SK-N-SH treated with all-trans-retinoic acid at 6 μM for 48 hours (cell line): ENCODE measurements around the gene MTERF1.

ENCODE experiments used
- ATAC-seq: fragments of 200-7000 bp; cut with Tn5 transposase; 3 replicates; pipeline ENCODE4 v1.9.1; 2020; ENCODE audit warnings: mild to moderate bottlenecking, moderate library complexity
- BACH2 ChIP-seq: fragments of 250-450 bp; sonication (Bioruptor Pico); IDR thresholded peaks from 2 replicates; pipeline ENCODE4 v1.9.0; 2021; ENCODE audit warnings: mild to moderate bottlenecking, borderline replicate concordance
- CSDC2 ChIP-seq: fragments of 250-450 bp; sonication (Bioruptor Pico); IDR thresholded peaks from 2 replicates; pipeline ENCODE4 v1.5.0; 2020; ENCODE audit warnings: mild to moderate bottlenecking, moderate library complexity
- ESRRG ChIP-seq: fragments of 250-450 bp; sonication (Bioruptor Pico); IDR thresholded peaks from 2 replicates; pipeline ENCODE4 v1.6.1; 2021; ENCODE audit warnings: mild to moderate bottlenecking
- GLIS3 ChIP-seq: fragments of 250-450 bp; sonication (Bioruptor Pico); IDR thresholded peaks from 2 replicates; pipeline ENCODE4 v1.5.0; 2020; ENCODE audit warnings: mild to moderate bottlenecking, moderate library complexity
- ISL1 ChIP-seq: fragments of 250-450 bp; sonication (Bioruptor Pico); IDR thresholded peaks from 2 replicates; pipeline ENCODE4 v2.1.2; 2022; ENCODE audit warnings: mild to moderate bottlenecking, moderate library complexity
- OSR1 ChIP-seq: fragments of 250-450 bp; sonication (Bioruptor Pico); IDR thresholded peaks from 2 replicates; pipeline ENCODE4 v1.8.0; 2022; ENCODE audit warnings: moderate library complexity, mild to moderate bottlenecking, inconsistent platforms
- PPARA ChIP-seq: fragments of 250-450 bp; sonication (Bioruptor Pico); IDR thresholded peaks from 2 replicates; pipeline ENCODE4 v1.5.0; 2020; ENCODE audit warnings: mild to moderate bottlenecking, borderline replicate concordance
- RARB ChIP-seq: fragments of 250-450 bp; sonication (Bioruptor Pico); IDR thresholded peaks from 2 replicates; pipeline ENCODE4 v1.8.0; 2021; ENCODE audit warnings: mild to moderate bottlenecking, moderate library complexity
- SNAI2 ChIP-seq: fragments of 250-450 bp; sonication (Bioruptor Pico); IDR thresholded peaks from 2 replicates; pipeline ENCODE4 v1.5.0; 2020; ENCODE audit warnings: mild to moderate bottlenecking, moderate library complexity
- TCF4 ChIP-seq: fragments of 250-450 bp; sonication (Bioruptor Pico); IDR thresholded peaks from 2 replicates; pipeline ENCODE4 v1.8.0; 2021; ENCODE audit warnings: mild to moderate bottlenecking, moderate library complexity, borderline replicate concordance
- TOX ChIP-seq: fragments of 250-450 bp; sonication (Bioruptor Pico); IDR thresholded peaks from 2 replicates; pipeline ENCODE4 v1.8.0; 2021; ENCODE audit warnings: mild to moderate bottlenecking, moderate library complexity, borderline replicate concordance
- ZC3H10 ChIP-seq: fragments of 250-450 bp; sonication (Bioruptor Pico); IDR thresholded peaks from 2 replicates; pipeline ENCODE4 v1.5.1; 2021; ENCODE audit warnings: mild to moderate bottlenecking, moderate library complexity
- ZFP3 ChIP-seq: fragments of 250-450 bp; sonication (Bioruptor Pico); IDR thresholded peaks from 2 replicates; pipeline ENCODE4 v1.5.0; 2020; ENCODE audit warnings: mild to moderate bottlenecking, moderate library complexity
- ZFP30 ChIP-seq: fragments of 450-650 bp; formaldehyde crosslinking; IDR thresholded peaks from 2 replicates; pipeline ENCODE4 v1.5.0; 2022; ENCODE audit warnings: mild to moderate bottlenecking, moderate library complexity
- ZNF565 ChIP-seq: fragments of 450-650 bp; formaldehyde crosslinking; conservative IDR thresholded peaks from 2 replicates; pipeline ENCODE4 v1.5.0; 2020; ENCODE audit warnings: low read depth, mild to moderate bottlenecking, moderate library complexity
- ZNF70 ChIP-seq: fragments of 450-650 bp; formaldehyde crosslinking; IDR thresholded peaks from 2 replicates; pipeline ENCODE4 v1.5.0; 2020; ENCODE audit warnings: mild to moderate bottlenecking, moderate library complexity
- ZNF8 ChIP-seq: fragments of 450-650 bp; formaldehyde crosslinking; IDR thresholded peaks from 2 replicates; pipeline ENCODE4 v1.5.0; 2020; ENCODE audit warnings: mild to moderate bottlenecking, moderate library complexity
- TF ChIP-seq, protein P1 (sequence below): fragments of 250-450 bp; sonication (Bioruptor Pico); IDR thresholded peaks from 2 replicates; pipeline ENCODE4 v1.5.1; 2020; ENCODE audit warnings: low read depth, mild to moderate bottlenecking, moderate library complexity
- TF ChIP-seq, protein P2 (sequence below): fragments of 250-450 bp; sonication (Bioruptor Pico); IDR thresholded peaks from 2 replicates; pipeline ENCODE4 v1.8.0; 2020; ENCODE audit warnings: mild to moderate bottlenecking, moderate library complexity, borderline replicate concordance
- TF ChIP-seq, protein P3 (sequence below): fragments of 250-450 bp; sonication (Bioruptor Pico); IDR thresholded peaks from 2 replicates; pipeline ENCODE4 v1.8.0; 2021; ENCODE audit warnings: low read depth, mild to moderate bottlenecking, moderate library complexity, borderline replicate concordance
- TF ChIP-seq, protein P4 (sequence below): fragments of 250-450 bp; sonication (Bioruptor Pico); IDR thresholded peaks from 2 replicates; pipeline ENCODE4 v1.5.0; 2020; ENCODE audit warnings: mild to moderate bottlenecking, moderate library complexity
- TF ChIP-seq, protein P5 (sequence below): fragments of 250-450 bp; sonication (Bioruptor Pico); IDR thresholded peaks from 2 replicates; pipeline ENCODE4 v1.5.1; 2021; ENCODE audit warnings: mild to moderate bottlenecking, moderate library complexity

The MTERF1 gene

DNA sequence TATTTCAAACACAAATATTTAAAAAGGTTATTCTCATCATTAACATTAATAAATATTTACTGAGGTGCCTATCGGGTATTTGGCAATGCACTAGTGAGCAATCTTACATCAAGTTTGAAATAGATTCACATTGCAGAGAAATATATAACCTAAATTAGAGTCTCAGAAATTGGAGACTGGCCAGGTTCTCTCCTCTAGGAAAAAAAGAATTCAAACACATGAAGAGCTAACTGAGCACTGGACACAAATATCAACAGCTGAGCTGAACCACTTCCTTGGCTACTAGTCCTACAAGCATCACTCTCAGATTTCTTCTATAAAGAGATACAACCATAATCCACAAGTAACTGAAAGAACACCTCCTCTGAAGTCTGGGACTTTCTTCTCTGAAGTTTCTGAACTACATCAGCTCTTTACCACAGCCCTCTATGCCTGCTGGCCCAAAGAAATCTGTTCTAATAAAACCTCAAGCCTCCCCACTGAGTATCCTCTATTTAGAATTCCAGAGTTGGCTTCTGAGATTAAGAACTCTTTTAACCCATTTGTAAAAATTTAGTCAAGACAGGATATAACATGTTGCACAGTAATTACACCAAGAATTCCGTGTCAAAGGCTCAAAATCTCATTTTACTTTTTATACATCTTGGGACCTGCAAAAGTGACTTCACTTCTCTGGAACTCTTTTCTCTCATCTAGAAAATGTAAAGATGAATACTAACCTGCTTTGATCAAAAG, 45.2 kb downstream of the MTERF1 start:
- ATAC-seq: no peak
- TF ChIP-seq, protein P1, sequence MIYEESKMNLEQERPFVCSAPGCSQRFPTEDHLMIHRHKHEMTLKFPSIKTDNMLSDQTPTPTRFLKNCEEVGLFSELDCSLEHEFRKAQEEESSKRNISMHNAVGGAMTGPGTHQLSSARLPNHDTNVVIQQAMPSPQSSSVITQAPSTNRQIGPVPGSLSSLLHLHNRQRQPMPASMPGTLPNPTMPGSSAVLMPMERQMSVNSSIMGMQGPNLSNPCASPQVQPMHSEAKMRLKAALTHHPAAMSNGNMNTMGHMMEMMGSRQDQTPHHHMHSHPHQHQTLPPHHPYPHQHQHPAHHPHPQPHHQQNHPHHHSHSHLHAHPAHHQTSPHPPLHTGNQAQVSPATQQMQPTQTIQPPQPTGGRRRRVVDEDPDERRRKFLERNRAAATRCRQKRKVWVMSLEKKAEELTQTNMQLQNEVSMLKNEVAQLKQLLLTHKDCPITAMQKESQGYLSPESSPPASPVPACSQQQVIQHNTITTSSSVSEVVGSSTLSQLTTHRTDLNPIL: no peak
- TF ChIP-seq, all 23 proteins: peak for 0

DNA sequence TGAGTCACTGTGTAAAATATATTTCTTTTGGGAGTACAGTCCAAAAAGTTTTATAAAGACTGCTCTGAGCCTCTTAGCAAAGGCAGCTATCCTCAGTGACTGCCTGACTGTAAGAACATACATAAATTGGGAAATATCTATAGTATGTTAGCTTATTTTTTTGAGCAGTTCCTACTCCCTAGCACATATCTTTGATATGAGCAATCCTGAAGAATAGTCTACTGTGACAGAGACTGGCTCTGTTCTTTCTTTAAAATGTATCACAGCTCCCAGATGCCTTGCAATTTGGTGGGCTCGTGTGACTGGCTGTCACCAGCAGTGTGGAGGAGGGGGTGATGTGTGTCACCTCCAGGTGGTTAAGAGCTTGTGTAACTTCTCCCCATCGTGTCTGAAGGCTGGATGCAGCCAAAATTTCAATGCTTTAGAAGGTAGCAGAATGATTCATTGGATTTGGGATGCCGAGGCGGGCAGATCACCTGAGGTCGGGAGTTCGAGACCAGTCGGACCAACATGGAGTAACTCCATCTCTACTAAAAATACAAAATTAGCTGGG, 47.9 kb downstream of the MTERF1 start:
- ATAC-seq: no peak
- TF ChIP-seq ZFP30 (CRISPR knock-in tag) (no peak), CSDC2 (CRISPR knock-in tag) (no peak), ISL1 (CRISPR knock-in tag) (no peak), TCF4 (CRISPR knock-in tag) (no peak), GLIS3 (CRISPR knock-in tag) (no peak), ZNF565 (CRISPR knock-in tag) (no peak), BACH2 (no peak), PPARA (CRISPR knock-in tag) (no peak), RARB (no peak), ZNF70 (CRISPR knock-in tag) (no peak), ZNF8 (CRISPR knock-in tag) (no peak), ZFP3 (no peak)
- TF ChIP-seq, protein P2, sequence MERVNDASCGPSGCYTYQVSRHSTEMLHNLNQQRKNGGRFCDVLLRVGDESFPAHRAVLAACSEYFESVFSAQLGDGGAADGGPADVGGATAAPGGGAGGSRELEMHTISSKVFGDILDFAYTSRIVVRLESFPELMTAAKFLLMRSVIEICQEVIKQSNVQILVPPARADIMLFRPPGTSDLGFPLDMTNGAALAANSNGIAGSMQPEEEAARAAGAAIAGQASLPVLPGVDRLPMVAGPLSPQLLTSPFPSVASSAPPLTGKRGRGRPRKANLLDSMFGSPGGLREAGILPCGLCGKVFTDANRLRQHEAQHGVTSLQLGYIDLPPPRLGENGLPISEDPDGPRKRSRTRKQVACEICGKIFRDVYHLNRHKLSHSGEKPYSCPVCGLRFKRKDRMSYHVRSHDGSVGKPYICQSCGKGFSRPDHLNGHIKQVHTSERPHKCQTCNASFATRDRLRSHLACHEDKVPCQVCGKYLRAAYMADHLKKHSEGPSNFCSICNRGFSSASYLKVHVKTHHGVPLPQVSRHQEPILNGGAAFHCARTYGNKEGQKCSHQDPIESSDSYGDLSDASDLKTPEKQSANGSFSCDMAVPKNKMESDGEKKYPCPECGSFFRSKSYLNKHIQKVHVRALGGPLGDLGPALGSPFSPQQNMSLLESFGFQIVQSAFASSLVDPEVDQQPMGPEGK: no peak
- TF ChIP-seq, protein P3, sequence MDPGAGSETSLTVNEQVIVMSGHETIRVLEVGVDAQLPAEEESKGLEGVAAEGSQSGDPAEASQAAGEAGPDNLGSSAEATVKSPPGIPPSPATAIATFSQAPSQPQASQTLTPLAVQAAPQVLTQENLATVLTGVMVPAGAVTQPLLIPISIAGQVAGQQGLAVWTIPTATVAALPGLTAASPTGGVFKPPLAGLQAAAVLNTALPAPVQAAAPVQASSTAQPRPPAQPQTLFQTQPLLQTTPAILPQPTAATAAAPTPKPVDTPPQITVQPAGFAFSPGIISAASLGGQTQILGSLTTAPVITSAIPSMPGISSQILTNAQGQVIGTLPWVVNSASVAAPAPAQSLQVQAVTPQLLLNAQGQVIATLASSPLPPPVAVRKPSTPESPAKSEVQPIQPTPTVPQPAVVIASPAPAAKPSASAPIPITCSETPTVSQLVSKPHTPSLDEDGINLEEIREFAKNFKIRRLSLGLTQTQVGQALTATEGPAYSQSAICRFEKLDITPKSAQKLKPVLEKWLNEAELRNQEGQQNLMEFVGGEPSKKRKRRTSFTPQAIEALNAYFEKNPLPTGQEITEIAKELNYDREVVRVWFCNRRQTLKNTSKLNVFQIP (CRISPR knock-in tag): no peak
- TF ChIP-seq, protein P4, sequence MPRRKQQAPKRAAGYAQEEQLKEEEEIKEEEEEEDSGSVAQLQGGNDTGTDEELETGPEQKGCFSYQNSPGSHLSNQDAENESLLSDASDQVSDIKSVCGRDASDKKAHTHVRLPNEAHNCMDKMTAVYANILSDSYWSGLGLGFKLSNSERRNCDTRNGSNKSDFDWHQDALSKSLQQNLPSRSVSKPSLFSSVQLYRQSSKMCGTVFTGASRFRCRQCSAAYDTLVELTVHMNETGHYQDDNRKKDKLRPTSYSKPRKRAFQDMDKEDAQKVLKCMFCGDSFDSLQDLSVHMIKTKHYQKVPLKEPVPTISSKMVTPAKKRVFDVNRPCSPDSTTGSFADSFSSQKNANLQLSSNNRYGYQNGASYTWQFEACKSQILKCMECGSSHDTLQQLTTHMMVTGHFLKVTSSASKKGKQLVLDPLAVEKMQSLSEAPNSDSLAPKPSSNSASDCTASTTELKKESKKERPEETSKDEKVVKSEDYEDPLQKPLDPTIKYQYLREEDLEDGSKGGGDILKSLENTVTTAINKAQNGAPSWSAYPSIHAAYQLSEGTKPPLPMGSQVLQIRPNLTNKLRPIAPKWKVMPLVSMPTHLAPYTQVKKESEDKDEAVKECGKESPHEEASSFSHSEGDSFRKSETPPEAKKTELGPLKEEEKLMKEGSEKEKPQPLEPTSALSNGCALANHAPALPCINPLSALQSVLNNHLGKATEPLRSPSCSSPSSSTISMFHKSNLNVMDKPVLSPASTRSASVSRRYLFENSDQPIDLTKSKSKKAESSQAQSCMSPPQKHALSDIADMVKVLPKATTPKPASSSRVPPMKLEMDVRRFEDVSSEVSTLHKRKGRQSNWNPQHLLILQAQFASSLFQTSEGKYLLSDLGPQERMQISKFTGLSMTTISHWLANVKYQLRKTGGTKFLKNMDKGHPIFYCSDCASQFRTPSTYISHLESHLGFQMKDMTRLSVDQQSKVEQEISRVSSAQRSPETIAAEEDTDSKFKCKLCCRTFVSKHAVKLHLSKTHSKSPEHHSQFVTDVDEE (CRISPR knock-in tag): no peak
- TF ChIP-seq, protein P5, sequence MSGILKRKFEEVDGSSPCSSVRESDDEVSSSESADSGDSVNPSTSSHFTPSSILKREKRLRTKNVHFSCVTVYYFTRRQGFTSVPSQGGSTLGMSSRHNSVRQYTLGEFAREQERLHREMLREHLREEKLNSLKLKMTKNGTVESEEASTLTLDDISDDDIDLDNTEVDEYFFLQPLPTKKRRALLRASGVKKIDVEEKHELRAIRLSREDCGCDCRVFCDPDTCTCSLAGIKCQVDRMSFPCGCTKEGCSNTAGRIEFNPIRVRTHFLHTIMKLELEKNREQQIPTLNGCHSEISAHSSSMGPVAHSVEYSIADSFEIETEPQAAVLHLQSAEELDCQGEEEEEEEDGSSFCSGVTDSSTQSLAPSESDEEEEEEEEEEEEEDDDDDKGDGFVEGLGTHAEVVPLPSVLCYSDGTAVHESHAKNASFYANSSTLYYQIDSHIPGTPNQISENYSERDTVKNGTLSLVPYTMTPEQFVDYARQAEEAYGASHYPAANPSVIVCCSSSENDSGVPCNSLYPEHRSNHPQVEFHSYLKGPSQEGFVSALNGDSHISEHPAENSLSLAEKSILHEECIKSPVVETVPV: no peak

DNA sequence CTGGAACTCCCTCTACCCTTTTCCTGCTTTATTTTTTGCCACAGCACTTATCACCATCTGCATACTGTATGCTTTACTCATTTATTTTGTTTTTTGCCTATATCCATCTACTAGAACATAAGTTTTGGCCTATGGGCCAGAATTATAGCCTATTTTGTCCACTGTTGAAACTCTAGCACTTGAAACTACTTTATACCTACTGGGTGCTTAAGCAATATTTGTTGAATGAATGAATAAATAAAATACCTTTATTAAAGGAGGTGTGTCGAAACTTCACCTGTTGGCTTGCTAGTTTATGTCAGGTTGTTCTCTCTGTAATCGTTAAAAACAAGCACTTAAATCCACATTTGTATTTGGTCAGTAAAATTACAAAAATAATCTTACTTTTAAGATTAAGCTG, 53.3 kb downstream of the MTERF1 start:
- no peak for ATAC-seq
- TF ChIP-seq, protein P4 (CRISPR knock-in tag): no peak
- TF ChIP-seq ZNF8 (CRISPR knock-in tag) (no peak), SNAI2 (no peak), TOX (CRISPR knock-in tag) (no peak), ZC3H10 (no peak), RARB (no peak), ZFP30 (CRISPR knock-in tag) (no peak), PPARA (CRISPR knock-in tag) (no peak), ESRRG (CRISPR knock-in tag) (no peak), ZNF70 (CRISPR knock-in tag) (no peak), CSDC2 (CRISPR knock-in tag) (no peak), OSR1 (CRISPR knock-in tag) (no peak)
- TF ChIP-seq, protein P5: no peak
- TF ChIP-seq, protein P2: no peak
